ENCODE results near the gene SLC44A1.

The SLC44A1 gene

GRCh38 chr9:105361873-105362272 is 117.4 kb downstream of the SLC44A1 start:
- no peak for DNase-seq (ENCODE audit: low read depth)
- no peak overlapping the region for H3K4me3 ChIP-seq (replicated peaks; ENCODE audit: low read depth, low read length)
- TF ChIP-seq CTCF (IDR thresholded peaks at IDR 0.05; ENCODE audit: low read length, missing control alignments): no peak

- no peak for DNase-seq (ENCODE audit: low read depth)
- H3K4me3 ChIP-seq (replicated peaks; ENCODE audit: low read depth, low read length): no peak overlapping the region
- TF ChIP-seq CTCF (IDR thresholded peaks at IDR 0.05; ENCODE audit: low read length, missing control alignments): no peak
These were observed 118.0 kb downstream of the SLC44A1 start for GRCh38 chr9:105362470-105362869.

- TF ChIP-seq CTCF (IDR thresholded peaks at IDR 0.05; ENCODE audit: low read length, missing control alignments): no peak
- no peak for DNase-seq (ENCODE audit: low read depth)
- no peak overlapping the region for H3K4me3 ChIP-seq (replicated peaks; ENCODE audit: low read depth, low read length)
These were observed 119.4 kb downstream of the SLC44A1 start for GRCh38 chr9:105363837-105364236.

- H3K4me3 ChIP-seq (replicated peaks; ENCODE audit: low read depth, low read length): no peak overlapping the region
- no peak for DNase-seq (ENCODE audit: low read depth)
- TF ChIP-seq CTCF (IDR thresholded peaks at IDR 0.05; ENCODE audit: low read length, missing control alignments): no peak
These were observed 125.5 kb downstream of the SLC44A1 start for GRCh38 chr9:105369911-105370310.

- TF ChIP-seq CTCF (IDR thresholded peaks at IDR 0.05; ENCODE audit: low read length, missing control alignments): no peak
- no peak overlapping the region for H3K4me3 ChIP-seq (replicated peaks; ENCODE audit: low read depth, low read length)
- no peak for DNase-seq (ENCODE audit: low read depth)
These were observed 129.3 kb downstream of the SLC44A1 start for GRCh38 chr9:105373723-105374122.

- no peak for TF ChIP-seq CTCF (IDR thresholded peaks at IDR 0.05; ENCODE audit: low read length, missing control alignments)
- DNase-seq (ENCODE audit: low read depth): no peak
- no peak overlapping the region for H3K4me3 ChIP-seq (replicated peaks; ENCODE audit: low read depth, low read length)
These were observed 130.9 kb downstream of the SLC44A1 start for GRCh38 chr9:105375323-105375722.

- TF ChIP-seq CTCF (IDR thresholded peaks at IDR 0.05; ENCODE audit: low read length, missing control alignments): no peak
- no peak for DNase-seq (ENCODE audit: low read depth)
- no peak overlapping the region for H3K4me3 ChIP-seq (replicated peaks; ENCODE audit: low read depth, low read length)
These were observed 132.4 kb downstream of the SLC44A1 start for GRCh38 chr9:105376893-105377292.

Measured in fibroblast of pulmonary artery (primary cell).